OCI-M2 (cell line): ENCODE measurements around the gene SLC38A3.
"Not testable (repeated sequence)": the region's sequence is repeated elsewhere in the genome, so short reads cannot be mapped to it uniquely, and the experiment has no call there.

Experiments
- DNase-seq: peaks from one replicate; lab custom pipeline; 2025; ENCODE audit not compliant: unreplicated experiment; lab: John Stamatoyannopoulos, UW

The SLC38A3 gene

DNA sequence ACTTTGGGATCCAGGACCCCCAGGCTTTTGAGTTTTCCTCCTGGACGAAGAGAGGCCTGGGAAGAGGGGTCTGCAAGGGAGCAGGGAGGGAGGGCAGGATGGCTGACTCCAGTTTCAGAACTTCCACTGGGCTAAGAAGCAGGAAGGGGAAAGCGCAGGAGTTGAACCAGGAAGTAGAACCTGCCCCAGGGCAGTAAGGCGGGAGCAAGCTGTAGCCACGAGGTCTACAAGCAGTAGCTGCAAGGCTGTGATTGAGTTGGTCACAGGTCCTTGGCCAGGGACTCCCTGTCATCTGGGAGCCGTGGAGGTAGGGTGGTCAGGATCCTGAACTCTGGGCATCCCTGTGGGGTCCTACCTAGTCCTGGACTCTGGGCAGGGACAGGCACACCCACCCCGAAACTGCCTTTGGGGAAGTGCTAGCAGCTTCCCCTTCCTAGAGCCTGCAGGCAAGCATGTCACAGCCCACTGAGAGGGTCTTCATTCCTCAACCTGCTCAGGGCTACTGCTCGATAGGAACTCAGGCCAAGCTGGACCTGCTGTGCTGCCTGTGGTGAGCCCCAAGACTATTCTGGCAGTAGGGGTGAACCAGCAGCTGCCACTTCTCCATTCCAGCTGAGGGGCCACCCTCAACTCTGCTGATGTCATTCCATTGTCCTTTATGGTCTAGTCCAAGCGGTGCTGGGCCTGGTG lies 25.2 kb downstream of the SLC38A3 start:
- DNase-seq: no peak

DNA sequence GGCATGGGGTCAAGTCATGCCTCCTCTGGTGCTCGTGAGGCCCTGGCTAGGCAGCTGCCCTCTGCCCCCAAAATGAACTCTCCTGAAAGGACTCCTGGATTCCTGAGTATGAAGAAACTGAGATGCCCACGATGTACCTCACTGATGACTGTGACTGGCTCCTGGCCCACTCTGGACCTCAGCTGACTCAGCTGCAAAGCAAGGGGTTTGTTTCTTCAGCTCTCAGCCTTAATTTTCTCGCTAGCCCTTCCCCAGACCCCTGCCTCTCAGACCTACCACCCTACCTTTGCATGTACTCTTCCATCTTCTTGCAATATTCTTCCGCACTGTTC lies 25.7 kb downstream of the SLC38A3 start:
- no peak for DNase-seq

GRCh38 chr3:50231581-50231980 lies 26.5 kb downstream of the SLC38A3 start:
- DNase-seq: no peak

- no peak for DNase-seq
Measured at GRCh38 chr3:50232303-50232702, 27.2 kb downstream of the SLC38A3 start.

DNA sequence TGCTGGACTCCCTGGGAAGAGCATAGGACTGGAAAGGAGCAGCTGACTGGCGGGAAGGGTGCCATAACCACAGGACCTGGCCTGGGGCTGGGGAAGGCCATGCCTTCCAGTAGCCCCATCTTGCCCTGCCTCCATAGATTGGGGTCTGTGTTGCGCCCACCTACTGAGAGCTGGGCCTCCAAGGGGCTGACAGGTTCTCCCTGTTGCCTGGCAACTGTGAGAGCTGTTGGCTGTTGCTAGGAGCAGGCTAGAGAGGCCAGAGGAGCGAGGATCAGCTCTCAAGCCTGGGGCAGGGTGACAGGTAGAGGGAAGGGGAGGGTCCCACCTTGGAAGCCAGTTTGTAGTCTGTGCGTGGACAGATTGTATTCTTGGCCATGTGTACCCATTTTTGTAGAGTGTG lies 28.1 kb downstream of the SLC38A3 start:
- no peak for DNase-seq

DNA sequence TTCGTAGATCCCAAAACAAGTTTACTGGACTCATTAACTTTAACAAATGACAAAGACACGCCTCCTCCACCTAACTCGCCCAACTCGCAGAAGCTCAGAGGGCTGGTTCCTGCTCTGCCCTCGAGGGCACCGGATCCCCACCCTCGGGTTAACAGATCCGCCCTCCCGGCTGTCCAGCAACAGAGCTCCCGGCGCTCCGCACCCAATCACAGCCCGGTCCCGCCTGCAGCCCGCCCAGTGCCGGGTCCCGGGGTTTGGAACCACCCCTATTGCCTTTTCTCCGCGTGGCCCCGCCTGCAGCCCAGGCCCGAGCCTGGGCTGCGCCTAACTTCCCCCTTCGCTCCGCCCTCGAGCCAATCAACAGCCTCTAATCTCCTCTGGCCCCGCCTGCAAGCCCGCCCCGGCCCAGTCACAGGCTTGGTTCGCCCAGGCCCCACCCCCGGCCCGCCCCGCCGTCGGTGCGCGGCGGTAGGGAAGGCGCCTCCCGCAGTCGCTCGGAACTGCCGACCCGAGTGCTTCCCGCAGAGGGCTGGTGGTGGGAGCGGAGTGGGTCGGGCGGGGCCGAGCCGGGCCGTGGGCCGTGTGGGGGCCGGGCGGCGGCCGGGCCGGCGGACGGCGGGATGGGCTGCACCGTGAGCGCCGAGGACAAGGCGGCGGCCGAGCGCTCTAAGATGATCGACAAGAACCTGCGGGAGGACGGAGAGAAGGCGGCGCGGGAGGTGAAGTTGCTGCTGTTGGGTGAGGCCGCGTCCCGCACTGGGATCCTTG lies 30.8 kb downstream of the SLC38A3 start, which contains the start of gene GNAI2:
GNAI2 (plus strand) TSS at position 489 of the 768 bp plus-strand sequence; CDS start at position 621, 132 bp downstream.
- DNase-seq: peak; percentile 80

DNA sequence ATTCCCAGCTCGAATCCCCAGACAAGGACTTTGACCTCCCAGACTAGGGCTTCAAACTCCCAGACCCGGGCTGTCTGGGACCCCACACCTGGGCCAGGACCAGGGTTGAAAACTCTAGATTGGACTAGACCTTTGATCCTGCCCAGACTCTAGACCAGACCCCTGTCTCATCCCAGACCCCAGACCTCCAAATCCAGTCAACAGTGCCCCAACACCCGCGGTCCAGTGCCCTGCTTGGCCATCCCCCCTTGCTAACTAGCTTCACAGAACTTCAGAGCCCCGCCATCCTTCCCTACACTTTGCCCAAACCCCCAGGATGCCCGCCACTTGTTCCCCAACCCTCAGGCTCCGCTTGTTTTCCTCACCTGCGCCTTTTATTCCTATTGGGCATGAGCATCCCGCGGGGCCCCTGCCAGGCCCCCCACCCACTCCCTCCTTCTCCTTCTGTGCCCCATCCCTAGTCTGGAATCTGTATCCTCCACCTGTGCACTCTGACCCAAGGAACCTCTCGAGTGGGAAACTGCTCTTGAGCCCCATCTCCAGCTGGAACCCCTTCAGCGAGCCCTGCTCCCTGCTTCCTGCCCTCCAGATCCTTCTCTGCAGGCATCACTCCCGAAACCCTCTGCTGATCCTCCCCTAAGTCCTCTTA lies 31.5 kb downstream of the SLC38A3 start:
- DNase-seq: no peak

- no peak for DNase-seq
Measured at GRCh38 chr3:50237133-50237651, 32.1 kb downstream of the SLC38A3 start.

DNA sequence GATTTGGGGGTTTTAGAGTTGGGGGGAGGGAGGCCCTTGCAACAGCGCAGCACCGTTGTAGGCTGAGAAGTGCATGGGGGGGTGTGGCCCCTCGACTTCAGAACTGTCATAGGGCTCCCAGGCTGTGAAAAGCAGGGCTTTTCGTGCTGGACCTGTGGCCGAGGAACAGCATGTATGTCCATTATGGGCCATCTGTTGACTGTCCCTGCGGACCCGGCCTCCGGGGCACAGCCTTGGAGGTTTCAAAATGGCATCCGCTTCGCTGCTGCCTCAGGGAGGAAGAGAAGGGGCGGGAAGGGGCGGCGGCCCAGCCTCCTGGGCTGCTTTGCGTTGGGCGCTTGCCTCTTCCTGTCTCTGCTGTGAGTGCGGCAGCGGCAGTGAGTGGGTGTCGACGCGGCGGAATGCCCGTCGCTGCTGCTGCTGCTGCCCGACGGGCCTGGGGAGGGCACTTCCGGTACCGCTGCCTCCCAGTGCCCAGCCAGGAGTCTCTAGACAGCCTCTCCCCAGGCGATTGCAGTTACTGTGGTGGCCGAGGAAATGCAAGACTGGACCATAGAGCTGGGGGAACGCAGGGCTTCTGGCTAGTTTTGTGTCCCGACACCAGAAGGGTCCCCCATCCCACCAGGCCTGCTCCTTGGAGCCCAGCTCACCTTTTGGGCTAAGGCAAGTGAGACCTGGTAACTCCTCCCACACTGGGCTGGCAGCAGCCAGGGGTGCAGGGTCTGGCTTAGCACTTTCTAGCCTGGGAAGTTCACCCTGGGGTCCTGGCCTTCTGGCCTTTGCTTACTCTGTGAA lies 32.9 kb downstream of the SLC38A3 start:
- no peak for DNase-seq

- no peak for DNase-seq
Measured at GRCh38 chr3:50238549-50239026, 33.5 kb downstream of the SLC38A3 start.

GRCh38 chr3:50239649-50240048 lies 34.6 kb downstream of the SLC38A3 start:
- DNase-seq: no peak

GRCh38 chr3:50241163-50241562 lies 36.1 kb downstream of the SLC38A3 start:
- DNase-seq: no peak

DNA sequence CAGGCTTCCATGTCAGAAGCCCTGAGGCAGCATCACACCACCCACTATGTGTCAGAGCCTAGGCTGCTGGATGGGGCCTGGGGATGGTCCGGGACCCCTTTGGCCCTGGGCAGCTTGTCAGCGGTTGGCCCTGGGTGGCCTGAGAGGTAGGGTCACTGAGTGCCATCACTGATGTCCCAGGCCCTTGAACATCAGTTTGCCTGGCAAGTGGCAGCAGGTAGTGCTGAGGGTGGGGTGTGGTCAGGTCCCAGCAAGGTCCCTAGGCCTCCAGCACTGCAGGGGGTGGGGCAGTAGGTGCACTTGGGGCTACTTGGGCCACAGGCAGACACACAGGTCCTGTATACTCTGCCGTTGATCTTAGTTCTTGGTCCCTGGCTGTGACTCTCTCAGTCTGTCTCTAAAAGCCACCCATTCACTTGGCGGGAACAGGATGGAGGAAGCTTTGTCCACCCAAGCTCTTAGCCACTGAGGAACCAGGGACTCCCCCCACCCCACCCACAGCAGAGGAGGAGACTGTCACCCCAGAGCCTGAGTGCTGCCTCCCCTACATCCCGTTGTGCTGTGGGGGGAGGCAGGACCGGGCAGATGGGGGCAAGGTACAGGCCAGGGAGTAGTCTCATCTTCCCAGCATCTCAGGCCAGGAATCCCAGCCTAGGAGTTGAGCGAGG lies 36.8 kb downstream of the SLC38A3 start:
- no peak for DNase-seq

DNA sequence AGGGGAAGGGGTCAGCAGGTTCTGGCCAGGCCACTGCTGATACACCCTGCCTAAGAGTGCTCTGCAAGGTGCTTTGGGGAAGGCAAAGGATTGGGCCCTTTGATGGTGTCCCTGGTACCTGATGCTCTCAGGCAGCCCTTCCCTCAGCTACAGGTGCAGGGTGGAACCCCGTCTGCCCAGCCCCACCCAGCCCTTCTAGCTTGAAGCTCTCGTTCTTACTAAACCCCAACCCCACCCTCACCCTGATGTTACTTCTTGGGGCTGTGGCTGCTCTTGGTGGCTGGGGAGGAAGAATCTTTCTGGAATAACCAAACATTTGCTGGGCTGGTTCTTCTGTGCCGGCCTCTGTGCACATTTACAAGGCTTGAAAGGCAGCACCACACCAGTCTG lies 37.3 kb downstream of the SLC38A3 start:
- DNase-seq: no peak

DNA sequence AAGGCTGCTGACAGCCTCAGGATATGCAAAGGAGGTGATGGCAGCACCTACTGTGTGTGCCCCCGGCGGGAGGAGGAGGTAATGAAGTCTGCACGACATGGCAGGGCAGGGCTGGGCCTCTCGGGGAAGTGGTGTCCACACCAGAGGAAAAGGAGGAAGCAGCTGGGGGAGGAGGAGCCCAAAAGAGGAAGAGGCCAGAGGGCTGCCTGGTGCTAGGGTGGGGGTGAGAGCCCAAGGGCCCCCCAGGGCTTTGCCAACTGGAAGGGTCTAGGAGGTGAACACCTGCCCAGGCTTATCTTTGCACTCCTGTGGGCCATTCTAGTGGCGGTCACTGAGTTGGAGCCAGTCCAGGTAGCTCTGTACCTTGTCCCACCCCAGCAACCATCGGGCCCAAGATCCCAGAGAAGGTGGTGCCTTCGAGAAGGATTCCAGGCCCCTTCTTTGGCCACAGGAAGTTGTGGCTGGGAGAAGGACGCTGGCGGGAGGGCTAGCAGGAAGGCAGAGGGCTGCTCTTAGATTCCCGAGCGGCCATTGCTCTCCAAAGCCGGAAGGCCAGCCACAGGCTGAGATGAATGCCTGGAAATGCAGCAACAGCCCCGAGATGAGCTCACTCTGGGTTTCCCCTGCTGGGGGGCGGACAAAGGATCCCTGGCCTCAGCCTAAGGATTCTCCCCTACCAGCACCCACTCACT lies 37.9 kb downstream of the SLC38A3 start:
- DNase-seq: no peak

GRCh38 chr3:50243543-50243895 lies 38.4 kb downstream of the SLC38A3 start:
- no peak for DNase-seq

DNA sequence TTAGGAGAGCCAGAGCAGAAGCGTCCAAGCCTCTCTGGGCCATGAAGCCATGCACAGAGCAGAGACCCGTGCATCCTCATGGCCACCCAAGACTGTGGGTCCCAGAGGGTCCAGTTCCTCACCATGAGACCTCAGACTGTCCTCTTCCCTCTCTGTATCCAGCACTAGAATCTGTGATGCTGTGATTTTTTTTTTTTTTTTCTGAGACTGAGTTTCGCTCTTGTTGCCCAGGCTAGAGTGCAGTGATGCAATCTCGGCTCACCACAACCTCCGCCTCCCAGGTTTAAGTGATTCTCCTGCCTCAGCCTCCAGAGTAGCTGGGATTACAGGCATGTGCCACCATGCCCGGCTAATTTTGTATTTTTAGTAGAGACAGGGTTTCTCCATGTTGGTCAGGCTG lies 39.7 kb downstream of the SLC38A3 start:
- not testable (repeated sequence) for DNase-seq

DNA sequence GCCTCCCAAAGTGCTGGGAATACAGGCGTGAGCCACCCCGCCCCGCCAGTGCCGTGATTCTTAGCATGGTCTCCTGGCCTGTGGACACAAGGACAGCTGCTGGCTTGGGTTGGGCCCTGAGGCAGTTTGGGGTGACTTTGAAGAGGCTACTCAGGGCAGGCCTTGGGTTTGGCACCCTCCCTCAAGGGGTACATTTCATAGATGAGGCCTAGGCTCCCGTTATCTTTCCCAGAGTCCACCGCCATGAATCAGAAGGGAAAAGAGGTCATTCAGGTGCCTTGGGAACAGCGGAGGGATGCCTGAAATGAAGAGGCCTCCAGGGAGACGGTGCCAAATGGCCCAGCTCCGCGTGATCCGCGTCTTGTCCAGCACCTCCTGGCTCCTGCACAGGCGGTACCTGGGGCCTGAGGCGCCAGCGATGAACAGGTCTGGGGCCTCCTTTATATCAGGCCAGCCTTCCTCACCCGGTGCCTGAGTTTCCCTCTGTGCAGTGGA lies 40.2 kb downstream of the SLC38A3 start:
- no peak for DNase-seq

DNA sequence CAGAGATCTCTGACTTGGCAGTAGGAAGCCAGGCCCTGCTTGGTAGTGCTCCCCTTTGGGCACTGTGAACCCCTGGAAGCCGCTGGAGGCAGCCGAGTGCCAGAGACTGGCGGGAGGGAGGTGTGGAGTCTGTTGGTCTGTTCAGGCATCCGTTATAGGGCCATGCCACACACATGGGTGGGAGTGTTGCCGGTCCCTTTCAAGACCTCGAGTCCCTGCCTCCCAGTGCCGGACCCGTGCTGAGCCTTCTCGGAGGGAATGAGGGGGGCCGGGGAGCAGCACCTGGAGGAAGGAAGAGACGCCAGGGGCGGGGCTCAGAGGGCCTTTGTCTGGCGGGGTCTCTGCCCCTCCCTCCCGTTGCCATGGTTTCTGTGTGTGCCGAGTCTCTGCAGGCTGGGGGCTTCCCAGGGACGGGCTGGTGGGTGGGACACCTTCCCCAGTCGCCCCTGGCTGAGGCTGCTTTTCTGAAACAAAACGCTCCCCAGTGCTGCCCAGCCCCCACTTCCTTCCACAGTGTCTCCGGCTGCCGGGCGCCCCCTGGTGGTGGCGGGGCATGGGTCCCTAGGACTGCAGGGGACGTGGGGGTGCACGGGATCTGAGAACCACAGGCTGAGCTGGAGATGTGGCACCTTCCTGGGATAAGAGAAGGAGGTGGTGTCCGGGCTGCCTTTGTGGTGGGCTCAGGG lies 40.9 kb downstream of the SLC38A3 start:
- DNase-seq: no peak
